ENCODE results near the gene GPC3. TPM values are rescaled to one million over a fixed set of nuclear protein-coding genes. Genes with fewer than 3 reads are reported as not detected.
A peak's percentile ranks its signal among the peaks of the same experiment; 100 is the strongest.

Gene GPC3
- total RNA-seq, 6 donors from 2014 or later: 9.4 to 111 (median 57.6) TPM

DNA sequence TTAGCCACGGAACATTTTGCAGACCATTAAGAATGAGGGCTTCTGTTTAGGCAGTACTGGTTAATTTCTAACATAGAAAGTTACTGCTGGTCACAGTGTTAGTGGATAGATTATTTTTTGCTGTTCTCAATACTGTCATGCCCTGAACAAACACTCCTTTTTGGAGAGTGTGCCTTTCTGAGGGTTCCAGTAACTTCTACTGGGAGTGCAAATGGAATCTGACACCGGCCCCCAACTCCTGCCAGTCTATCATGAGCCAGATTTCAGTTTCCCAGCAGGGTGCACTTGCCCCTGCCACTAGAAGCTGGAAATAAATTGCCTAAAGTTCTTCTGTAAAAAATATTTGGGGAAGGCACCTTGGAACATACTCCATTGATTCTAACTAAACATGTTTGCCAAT lies 345.7 kb downstream of the GPC3 start:
- no peaks in the 10 kb centered on the region for H3K4me1 ChIP-seq

DNA sequence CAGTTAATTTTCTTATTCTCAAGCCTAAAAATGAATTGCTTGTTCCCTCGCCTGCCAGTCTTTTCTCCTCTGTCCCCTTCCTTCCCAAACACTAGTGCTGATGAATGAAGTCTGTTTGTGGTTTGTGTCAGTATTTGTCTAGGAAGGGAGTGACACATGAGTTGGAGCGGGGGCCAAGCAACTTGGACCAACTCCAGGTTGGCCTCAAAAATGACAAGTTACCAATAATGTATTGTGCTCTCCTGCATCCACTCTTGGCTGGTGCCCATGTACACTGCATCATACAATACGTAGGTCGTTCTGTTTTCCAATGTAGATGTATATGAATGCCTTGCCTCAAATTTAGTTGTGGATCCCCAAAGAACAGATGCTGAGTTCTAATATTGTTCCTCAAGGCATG lies 347.1 kb downstream of the GPC3 start:
- no peaks in the 10 kb centered on the region for H3K36me3 ChIP-seq
- no peak for DNase-seq
- H3K27ac ChIP-seq: no peak overlapping the region
- H3K4me1 ChIP-seq: no peaks in the 10 kb centered on the region
- no peaks in the 10 kb centered on the region for H3K9me3 ChIP-seq
- H3K4me3 ChIP-seq: no peak overlapping the region
- ATAC-seq (ENCODE audit: low FRiP score in 2 of 2): no peak
- WGBS, 2 donors: 25 to 34% methylated on average over 2 to 4 of the region's 4 CpGs
- TF ChIP-seq, protein P1, sequence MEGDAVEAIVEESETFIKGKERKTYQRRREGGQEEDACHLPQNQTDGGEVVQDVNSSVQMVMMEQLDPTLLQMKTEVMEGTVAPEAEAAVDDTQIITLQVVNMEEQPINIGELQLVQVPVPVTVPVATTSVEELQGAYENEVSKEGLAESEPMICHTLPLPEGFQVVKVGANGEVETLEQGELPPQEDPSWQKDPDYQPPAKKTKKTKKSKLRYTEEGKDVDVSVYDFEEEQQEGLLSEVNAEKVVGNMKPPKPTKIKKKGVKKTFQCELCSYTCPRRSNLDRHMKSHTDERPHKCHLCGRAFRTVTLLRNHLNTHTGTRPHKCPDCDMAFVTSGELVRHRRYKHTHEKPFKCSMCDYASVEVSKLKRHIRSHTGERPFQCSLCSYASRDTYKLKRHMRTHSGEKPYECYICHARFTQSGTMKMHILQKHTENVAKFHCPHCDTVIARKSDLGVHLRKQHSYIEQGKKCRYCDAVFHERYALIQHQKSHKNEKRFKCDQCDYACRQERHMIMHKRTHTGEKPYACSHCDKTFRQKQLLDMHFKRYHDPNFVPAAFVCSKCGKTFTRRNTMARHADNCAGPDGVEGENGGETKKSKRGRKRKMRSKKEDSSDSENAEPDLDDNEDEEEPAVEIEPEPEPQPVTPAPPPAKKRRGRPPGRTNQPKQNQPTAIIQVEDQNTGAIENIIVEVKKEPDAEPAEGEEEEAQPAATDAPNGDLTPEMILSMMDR (IDR thresholded peaks at IDR 0.05): no peak
- TF ChIP-seq POLR2A (IDR thresholded peaks at IDR 0.05): no peak
- TF ChIP-seq EP300 (IDR thresholded peaks at IDR 0.05): no peak
- TF ChIP-seq POLR2AphosphoS5 (IDR thresholded peaks at IDR 0.05): no peak
- no peaks in the 10 kb centered on the region for H3K27me3 ChIP-seq

More for the DNA sequence above, 345.7 kb downstream of the GPC3 start:
- Histone ChIP-seq H3K9me3 (no peaks in the 10 kb centered on the region), H3K27ac (no peak overlapping the region), H3K27me3 (no peaks in the 10 kb centered on the region), H3K4me3 (no peak overlapping the region), H3K36me3 (no peaks in the 10 kb centered on the region)
- TF ChIP-seq, protein P1 (IDR thresholded peaks at IDR 0.05): no peak
- peak in 1 of 2 donors; percentile 28 for DNase-seq
- ATAC-seq (ENCODE audit: low FRiP score in 2 of 2): no peak
- 49 to 92% methylated on average over 1 to 2 of the region's 2 CpGs for WGBS, 2 donors

DNA sequence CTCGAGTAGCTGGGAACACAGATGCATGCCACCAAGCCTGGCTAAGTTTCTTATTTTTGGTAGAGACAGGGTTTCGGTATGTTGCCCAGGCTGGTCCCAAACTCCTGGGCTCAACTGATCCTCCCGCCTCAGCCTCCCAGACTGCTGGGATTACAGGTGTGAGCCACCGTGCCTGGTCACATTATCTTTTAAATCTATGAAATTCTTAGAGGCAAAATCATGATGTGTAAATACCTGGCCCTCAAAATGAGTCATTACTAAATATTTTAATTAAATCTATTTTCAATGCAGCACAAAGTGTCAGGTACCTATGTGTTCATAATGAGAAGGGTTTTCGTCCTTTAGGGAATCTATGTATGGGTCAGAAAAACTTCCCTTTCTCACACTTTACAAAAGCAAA lies 347.6 kb downstream of the GPC3 start:
- H3K4me3 ChIP-seq: no peak overlapping the region
- DNase-seq (no peak), ATAC-seq (ENCODE audit: low FRiP score in 2 of 2) (no peak)
- no peaks in the 10 kb centered on the region for H3K4me1 ChIP-seq
- WGBS, 2 donors: 72 to 79% methylated on average over 3 to 5 of the region's 5 CpGs
- TF ChIP-seq EP300 (IDR thresholded peaks at IDR 0.05) (no peak), POLR2A (IDR thresholded peaks at IDR 0.05) (no peak)
- TF ChIP-seq, protein P1 (IDR thresholded peaks at IDR 0.05): no peak
- no peaks in the 10 kb centered on the region for H3K9me3 ChIP-seq
- no peaks in the 10 kb centered on the region for H3K27me3 ChIP-seq
- no peaks in the 10 kb centered on the region for H3K36me3 ChIP-seq
- H3K27ac ChIP-seq: no peak overlapping the region

DNA sequence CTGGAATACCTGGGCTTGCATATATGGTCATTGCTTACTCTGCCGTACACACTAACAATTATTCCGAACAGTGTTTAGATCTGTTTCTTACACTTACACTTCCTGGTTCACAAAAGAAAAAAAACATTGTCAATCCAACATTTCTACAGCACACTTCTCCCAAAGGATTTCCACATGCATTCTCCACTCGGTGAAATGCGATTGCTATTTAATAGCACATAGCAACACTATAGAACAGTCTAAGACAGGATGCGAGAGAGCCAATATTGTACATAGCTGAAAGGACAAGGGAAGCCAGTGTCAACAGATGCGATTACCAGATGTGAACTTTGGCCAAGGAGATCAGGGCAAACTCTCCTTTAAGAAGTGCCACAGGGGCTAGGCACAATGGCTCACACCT lies 349.4 kb downstream of the GPC3 start:
- no peak overlapping the region for H3K4me3 ChIP-seq
- TF ChIP-seq, protein P1 (IDR thresholded peaks at IDR 0.05): no peak
- TF ChIP-seq POLR2AphosphoS5 (IDR thresholded peaks at IDR 0.05) (no peak), EP300 (IDR thresholded peaks at IDR 0.05) (no peak), POLR2A (IDR thresholded peaks at IDR 0.05) (no peak)
- no peak overlapping the region for H3K27ac ChIP-seq
- H3K4me1 ChIP-seq: no peaks in the 10 kb centered on the region
- WGBS, 2 donors: 74 to 75% methylated on average over 6 of the region's 6 CpGs
- ATAC-seq (ENCODE audit: low FRiP score in 2 of 2) (no peak), DNase-seq (no peak)
- H3K9me3 ChIP-seq: no peaks in the 10 kb centered on the region
- no peaks in the 10 kb centered on the region for H3K27me3 ChIP-seq
- H3K36me3 ChIP-seq: no peaks in the 10 kb centered on the region

DNA sequence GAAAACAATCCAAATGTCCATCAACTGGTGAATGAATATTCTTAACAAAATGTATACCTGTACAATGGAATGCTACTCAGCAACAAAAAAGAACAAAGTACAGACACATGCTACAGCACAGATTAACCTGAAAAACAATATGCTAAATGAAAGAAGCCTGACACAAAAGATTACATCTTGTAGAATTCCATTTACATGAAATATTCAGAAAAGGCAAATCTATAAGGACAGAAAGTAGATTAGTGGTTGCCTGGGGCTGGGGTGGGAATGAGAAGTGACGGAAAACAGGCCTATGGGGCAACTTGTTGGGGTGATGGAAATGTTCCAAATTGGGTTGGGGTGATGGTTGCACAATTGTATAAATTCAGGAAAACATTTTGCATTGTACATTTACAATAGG lies 351.0 kb downstream of the GPC3 start:
- no peak for TF ChIP-seq EP300 (IDR thresholded peaks at IDR 0.05)
- TF ChIP-seq, protein P1 (IDR thresholded peaks at IDR 0.05): no peak
- TF ChIP-seq POLR2AphosphoS5 (IDR thresholded peaks at IDR 0.05): no peak
- no peak for TF ChIP-seq POLR2A (IDR thresholded peaks at IDR 0.05)
- H3K36me3 ChIP-seq: no peaks in the 10 kb centered on the region
- 0 to 86% methylated on average over 1 of the region's 1 CpG for WGBS, 2 donors
- H3K4me1 ChIP-seq: no peaks in the 10 kb centered on the region
- H3K4me3 ChIP-seq: no peak overlapping the region
- no peak overlapping the region for H3K27ac ChIP-seq
- DNase-seq (no peak), ATAC-seq (ENCODE audit: low FRiP score in 2 of 2) (no peak)
- H3K9me3 ChIP-seq: no peaks in the 10 kb centered on the region
- H3K27me3 ChIP-seq: no peaks in the 10 kb centered on the region
